GM10248 (cell line): ENCODE measurements around the gene LYPD3.

ENCODE experiments used
- CTCF ChIA-PET: fragments of 300-600 bp; sonication (Branson Sonifier 250); formaldehyde crosslinking; extraction: SDS; loops from one replicate; lab custom pipeline; 2021; ENCODE audit warnings: antibody characterized with exemption; lab: Yijun Ruan, JAX
- POLR2A ChIA-PET: fragments of 350-650 bp; sonication (Branson Sonifier 250); formaldehyde crosslinking; extraction: SDS; loops from one replicate; lab custom pipeline; 2020; ENCODE audit warnings: antibody characterized with exemption; lab: Yijun Ruan, JAX
- DNase-seq: peaks from one replicate; pipeline ENCODE4 v3.0.0; 2012; ENCODE audit errors: extremely low spot score
- CTCF ChIP-seq: IDR thresholded peaks from 2 replicates; pipeline ENCODE4 v1.5.1; 2012; ENCODE audit warnings: mild to moderate bottlenecking, low read depth; ENCODE audit errors: extremely low read depth, missing control alignments, control extremely low read depth

The LYPD3 gene

GRCh38 chr19:43435775-43436174 lies 29.6 kb downstream of the LYPD3 start:
- no peak for TF ChIP-seq CTCF
- no peak for DNase-seq
- ChIA-PET POLR2A (no interaction called here), CTCF (interaction anchor here (1.0 to 12.2 kb wide), 3 partner anchors 12 to 159 kb away, joined by 3 to 138 read pairs (median 71); no protein-coding TSS in a partner anchor)

GRCh38 chr19:43433689-43434088 lies 31.7 kb downstream of the LYPD3 start:
- CTCF ChIA-PET: interaction anchor here (1.1 to 12.2 kb wide), 6 partner anchors 11 to 161 kb away, joined by 3 to 138 read pairs (median 18); no protein-coding TSS in a partner anchor
- no peak for TF ChIP-seq CTCF
- POLR2A ChIA-PET: no interaction called here
- DNase-seq: no peak

- no peak for TF ChIP-seq CTCF
- CTCF ChIA-PET: interaction anchor here (0.8 to 12.2 kb wide), 11 partner anchors 10 to 100 kb away, joined by 3 to 138 read pairs (median 5); partner anchors contain the start of gene ZNF575
- no peak for DNase-seq
- POLR2A ChIA-PET: no interaction called here
These were observed 32.1 kb downstream of the LYPD3 start for GRCh38 chr19:43433358-43433673.

GRCh38 chr19:43430976-43431375 lies 34.4 kb downstream of the LYPD3 start:
- ChIA-PET CTCF (interaction anchor here (0.6 to 12.2 kb wide), 6 partner anchors 8 to 164 kb away, joined by 3 to 138 read pairs (median 11); no protein-coding TSS in a partner anchor), POLR2A (no interaction called here)
- DNase-seq: no peak
- TF ChIP-seq CTCF: no peak

GRCh38 chr19:43430142-43430710 lies 35.2 kb downstream of the LYPD3 start:
- peak; percentile 11 for TF ChIP-seq CTCF
- POLR2A ChIA-PET: no interaction called here
- CTCF ChIA-PET: interaction anchor here (0.6 to 9.8 kb wide), 3 partner anchors 9 to 164 kb away, joined by 3 to 71 read pairs (median 4); no protein-coding TSS in a partner anchor
- DNase-seq: no peak

GRCh38 chr19:43429395-43429794 lies 36.0 kb downstream of the LYPD3 start:
- DNase-seq: no peak
- no peak for TF ChIP-seq CTCF
- ChIA-PET CTCF (interaction anchor here (1.6 kb wide), 1 partner anchor 90 kb away, joined by 4 read pairs; no protein-coding TSS in a partner anchor), POLR2A (no interaction called here)
